Osteoblast (primary cell): Measurements from ENCODE around the gene ZNF503. TPM values are rescaled to one million over a fixed set of nuclear protein-coding genes. Genes with fewer than 3 reads are reported as not detected.

Source experiments
- DNase-seq: peaks from one replicate; pipeline ENCODE4 v3.0.0; 2011; ENCODE audit warnings: low spot score, mixed read lengths; ENCODE audit not compliant: insufficient read length; ENCODE audit errors: missing footprints
- H2AFZ ChIP-seq: 2 replicates; pipeline ENCODE4 v1.6.0; 2011; ENCODE audit warnings: mild to moderate bottlenecking, low read length
- H3K27ac ChIP-seq: 2 replicates; pipeline ENCODE4 v1.5.1; 2011; ENCODE audit warnings: mild to moderate bottlenecking, low read depth, low read length, moderate library complexity
- H3K27me3 ChIP-seq: 2 replicates; pipeline ENCODE4 v1.6.0; 2012; ENCODE audit warnings: mild to moderate bottlenecking, control low read depth, inconsistent platforms, low read length, moderate library complexity; ENCODE audit not compliant: insufficient read depth
- H3K36me3 ChIP-seq: 2 replicates; pipeline ENCODE4 v1.5.1; 2011; ENCODE audit warnings: mild to moderate bottlenecking, low read length, control low read depth, moderate library complexity; ENCODE audit not compliant: insufficient read depth
- H3K4me1 ChIP-seq: 2 replicates; pipeline ENCODE4 v1.5.1; 2011; ENCODE audit warnings: mild to moderate bottlenecking, low read length, control low read depth, moderate library complexity; ENCODE audit not compliant: insufficient read depth
- H3K4me2 ChIP-seq: 2 replicates; pipeline ENCODE4 v1.6.0; 2011; ENCODE audit warnings: mild to moderate bottlenecking, low read length; ENCODE audit not compliant: insufficient read depth
- H3K4me3 ChIP-seq: fragments of 200-600 bp; sonication (generic); 3 replicates; pipeline ENCODE4 v1.5.1; 2012; ENCODE audit warnings: mild to moderate bottlenecking, low read length, inconsistent platforms; ENCODE audit not compliant: insufficient read depth
- H3K79me2 ChIP-seq: 2 replicates; pipeline ENCODE4 v1.6.0; 2012; ENCODE audit warnings: mild to moderate bottlenecking, low read length, control low read depth, inconsistent platforms; ENCODE audit not compliant: insufficient read depth
- H3K9me3 ChIP-seq: 2 replicates; pipeline ENCODE4 v1.5.1; 2011; ENCODE audit warnings: low read depth, low read length, control low read depth
- H4K20me1 ChIP-seq: 2 replicates; pipeline ENCODE4 v1.6.0; 2012; ENCODE audit warnings: mild to moderate bottlenecking, low read length, control low read depth; ENCODE audit not compliant: insufficient read depth
- CTCF ChIP-seq: IDR thresholded peaks from 2 replicates; pipeline ENCODE4 v1.5.1; 2011; ENCODE audit warnings: mild to moderate bottlenecking, low read depth, low read length, moderate library complexity; ENCODE audit errors: extremely low read depth
- total RNA-seq: library from RNA; depleted of rRNA; stranded (reverse); fragments of >200 nt; gene quantifications from 2 replicates; pipeline ENCODE4 v1.2.3, GENCODE V29; 2012

ZNF503 gene
- total RNA-seq, 1 donor = 18.5 TPM

GRCh38 chr10:75425291-75426079 lies 23.9 kb upstream of the ZNF503 start:
- no peaks in the 10 kb centered on the region for H3K79me2 ChIP-seq
- no peak for TF ChIP-seq CTCF
- H3K27ac ChIP-seq = no peak overlapping the region
- DNase-seq = no peak
- peaks cover 6% of the 10 kb centered on the region for H3K4me1 ChIP-seq
- H3K4me3 ChIP-seq = no peak overlapping the region
- no peaks in the 10 kb centered on the region for H4K20me1 ChIP-seq
- no peaks in the 10 kb centered on the region for H3K36me3 ChIP-seq
- no peaks in the 10 kb centered on the region for H3K27me3 ChIP-seq
- H3K9me3 ChIP-seq = no peaks in the 10 kb centered on the region
- no peak overlapping the region for H3K4me2 ChIP-seq
- H2AFZ ChIP-seq = no peak overlapping the region

- no peak overlapping the region for H3K27ac ChIP-seq
- DNase-seq = no peak
- TF ChIP-seq CTCF = no peak
Measured at GRCh38 chr10:75424571-75424970, 23.0 kb upstream of the ZNF503 start.

GRCh38 chr10:75422913-75423312 lies 21.3 kb upstream of the ZNF503 start:
- Histone ChIP-seq H3K27me3 (no peaks in the 10 kb centered on the region), H2AFZ (no peak overlapping the region), H4K20me1 (no peaks in the 10 kb centered on the region), H3K9me3 (no peaks in the 10 kb centered on the region), H3K36me3 (no peaks in the 10 kb centered on the region), H3K4me3 (no peak overlapping the region), H3K27ac (no peak overlapping the region), H3K4me1 (no peaks in the 10 kb centered on the region), H3K4me2 (no peak overlapping the region), H3K79me2 (no peaks in the 10 kb centered on the region)
- TF ChIP-seq CTCF = no peak
- no peak for DNase-seq

More at GRCh38 chr10:75424571-75424970, 23.0 kb upstream of the ZNF503 start:
- Histone ChIP-seq H3K9me3 (no peaks in the 10 kb centered on the region), H3K4me3 (no peak overlapping the region), H3K36me3 (no peaks in the 10 kb centered on the region), H3K4me1 (peaks cover 6% of the 10 kb centered on the region), H4K20me1 (no peaks in the 10 kb centered on the region), H3K27me3 (no peaks in the 10 kb centered on the region), H3K79me2 (no peaks in the 10 kb centered on the region), H3K4me2 (no peak overlapping the region), H2AFZ (no peak overlapping the region)

GRCh38 chr10:75418712-75419111 lies 17.1 kb upstream of the ZNF503 start:
- Histone ChIP-seq H3K4me1 (no peaks in the 10 kb centered on the region), H3K27ac (no peak overlapping the region), H3K27me3 (peaks cover 5% of the 10 kb centered on the region), H3K79me2 (no peaks in the 10 kb centered on the region), H3K36me3 (no peaks in the 10 kb centered on the region), H4K20me1 (no peaks in the 10 kb centered on the region), H3K9me3 (no peaks in the 10 kb centered on the region), H3K4me2 (no peak overlapping the region), H2AFZ (no peak overlapping the region), H3K4me3 (no peak overlapping the region)
- TF ChIP-seq CTCF = no peak
- DNase-seq = no peak
